Duodenal mucosa (tissue), 2 donors: ENCODE data around the gene CDC25C.
A peak's percentile ranks its signal among the peaks of the same experiment; 100 is the strongest.
"Not testable (repeated sequence)": the region's sequence is repeated elsewhere in the genome, so short reads cannot be mapped to it uniquely, and the experiment has no call there.

Experiments used
- H3K27ac ChIP-seq: one replicate; pipeline ENCODE4 v1.7.0; 2013; ENCODE audit warnings: low read depth, low read length
- H3K27me3 ChIP-seq, 2 donors: one replicate each; pipeline ENCODE4 v1.7.0; 2013; ENCODE audit warnings: low read length in 2 of 2, control low read depth in 1 of 2; ENCODE audit not compliant: insufficient read depth in 2 of 2, control insufficient read depth in 1 of 2
- H3K36me3 ChIP-seq, 2 donors: one replicate each; pipeline ENCODE4 v1.7.0; 2013; ENCODE audit warnings: low read length in 2 of 2, control low read depth in 1 of 2; ENCODE audit not compliant: insufficient read depth in 2 of 2, control insufficient read depth in 1 of 2
- H3K4me1 ChIP-seq, 2 donors: one replicate each; pipeline ENCODE4 v1.7.0; 2013; ENCODE audit warnings: low read length in 2 of 2, control low read depth in 1 of 2; ENCODE audit not compliant: insufficient read depth in 2 of 2, control insufficient read depth in 1 of 2
- H3K4me3 ChIP-seq, 2 donors: one replicate each; pipeline ENCODE4 v1.7.0; 2013; ENCODE audit warnings: low read length in 2 of 2, low read depth in 1 of 2
- H3K9ac ChIP-seq, 2 donors: one replicate each; pipeline ENCODE4 v1.7.0; 2013; ENCODE audit warnings: low read length in 2 of 2, low read depth in 1 of 2
- H3K9me3 ChIP-seq, 2 donors: one replicate each; pipeline ENCODE4 v1.7.0; 2013; ENCODE audit warnings: low read length in 2 of 2, control low read depth in 1 of 2; ENCODE audit not compliant: control insufficient read depth in 1 of 2

The CDC25C gene

DNA sequence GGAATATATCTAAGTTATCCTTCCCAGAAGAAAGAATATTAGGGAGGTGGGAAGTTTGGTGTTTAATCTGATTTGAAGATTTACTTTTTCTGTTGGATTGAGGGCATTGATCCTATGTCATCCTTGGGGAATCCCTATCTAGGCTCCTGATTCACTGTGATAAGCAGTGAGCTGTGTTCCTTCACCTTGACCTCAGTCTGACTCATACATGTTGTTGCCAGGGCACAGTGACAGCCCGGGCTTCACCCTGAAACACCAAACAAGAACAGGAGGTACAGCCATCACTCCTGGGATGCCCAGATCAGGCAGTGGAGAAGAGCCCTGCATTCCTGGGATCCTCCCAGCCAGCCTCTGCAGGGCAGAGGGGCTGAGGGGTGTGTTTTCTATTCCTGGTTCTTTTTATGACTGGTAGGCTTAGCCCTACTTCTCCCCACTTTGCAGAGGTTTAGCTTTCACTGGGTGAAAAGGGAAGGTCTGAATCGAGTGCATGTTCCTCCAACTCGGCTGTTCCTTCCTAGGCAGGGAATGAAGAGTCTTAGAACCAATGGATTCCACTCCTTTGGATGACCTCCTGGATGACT, 3.4 kb upstream of the CDC25C start:
- Histone ChIP-seq H3K27ac (no peak overlapping the region), H3K9ac (no peak overlapping the region), H3K36me3 (no peaks in the 10 kb centered on the region), H3K4me1 (peaks cover 22 to 31% of the 10 kb centered on the region in 2 donors), H3K9me3 (no peaks in the 10 kb centered on the region), H3K27me3 (no peaks in the 10 kb centered on the region), H3K4me3 (no peak overlapping the region)

GRCh38 chr5:138330813-138331448, 673 bp downstream of the CDC25C start:
- no peaks in the 10 kb centered on the region for H3K27me3 ChIP-seq
- peak overlapping the region; percentile 79 to 80 for H3K4me3 ChIP-seq
- no peaks in the 10 kb centered on the region for H3K9me3 ChIP-seq
- H3K27ac ChIP-seq, result no peak overlapping the region
- H3K9ac ChIP-seq, result peak overlapping the region; percentile 45 to 58
- H3K36me3 ChIP-seq, result no peaks in the 10 kb centered on the region
- peaks cover 8 to 16% of the 10 kb centered on the region in 2 donors for H3K4me1 ChIP-seq

- not testable (repeated sequence) for H3K9ac ChIP-seq, H3K4me1 ChIP-seq, H3K4me3 ChIP-seq, H3K27me3 ChIP-seq, H3K27ac ChIP-seq, H3K9me3 ChIP-seq, H3K36me3 ChIP-seq
Observed at GRCh38 chr5:138318211-138318610, 13.4 kb downstream of the CDC25C start.

- H3K4me3 ChIP-seq, result no peak overlapping the region
- no peaks in the 10 kb centered on the region for H3K9me3 ChIP-seq
- H3K27ac ChIP-seq, result no peak overlapping the region
- H3K36me3 ChIP-seq, result peaks cover 0 to 3% of the 10 kb centered on the region in 2 donors
- no peak overlapping the region for H3K9ac ChIP-seq
- no peaks in the 10 kb centered on the region for H3K4me1 ChIP-seq
- no peaks in the 10 kb centered on the region for H3K27me3 ChIP-seq
Observed at GRCh38 chr5:138316355-138316754, 15.2 kb downstream of the CDC25C start.

DNA sequence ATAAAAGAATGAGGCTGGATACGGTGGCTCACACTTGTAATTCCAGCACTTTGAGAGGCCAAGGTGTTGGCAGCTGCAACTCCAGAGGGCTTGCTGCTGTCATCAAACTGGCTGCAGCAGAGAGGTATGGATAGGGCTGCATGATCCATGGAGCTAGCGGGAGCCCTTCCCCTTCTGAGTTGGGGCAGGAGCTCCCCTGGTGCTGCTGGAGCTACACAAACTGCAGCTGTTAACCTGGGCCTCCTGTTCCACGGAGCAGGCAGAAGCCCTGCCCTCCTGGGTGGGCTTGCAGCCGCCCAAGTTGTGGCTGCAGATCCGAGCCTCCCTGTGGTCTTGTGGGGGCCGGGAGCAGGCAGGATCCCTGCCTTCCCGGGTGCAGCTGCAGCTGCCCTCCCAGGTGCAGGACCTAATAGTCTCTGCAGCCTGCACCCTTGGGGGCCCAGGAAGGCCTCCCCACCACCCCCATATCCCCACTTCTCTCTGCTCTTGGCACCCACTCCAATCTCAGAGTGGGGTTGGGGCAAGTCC, 15.8 kb downstream of the CDC25C start:
- H3K9ac ChIP-seq, result no peak overlapping the region
- H3K27ac ChIP-seq, result no peak overlapping the region
- no peak overlapping the region for H3K4me3 ChIP-seq
- peaks cover 0 to 3% of the 10 kb centered on the region in 2 donors for H3K36me3 ChIP-seq
- no peaks in the 10 kb centered on the region for H3K9me3 ChIP-seq
- no peaks in the 10 kb centered on the region for H3K4me1 ChIP-seq
- no peaks in the 10 kb centered on the region for H3K27me3 ChIP-seq

- H3K27ac ChIP-seq, result no peak overlapping the region
- no peaks in the 10 kb centered on the region for H3K36me3 ChIP-seq
- H3K4me1 ChIP-seq, result no peaks in the 10 kb centered on the region
- H3K9me3 ChIP-seq, result no peaks in the 10 kb centered on the region
- H3K27me3 ChIP-seq, result no peaks in the 10 kb centered on the region
- H3K4me3 ChIP-seq, result no peak overlapping the region
- H3K9ac ChIP-seq, result no peak overlapping the region
Observed at GRCh38 chr5:138305797-138306196, 25.8 kb downstream of the CDC25C start.

DNA sequence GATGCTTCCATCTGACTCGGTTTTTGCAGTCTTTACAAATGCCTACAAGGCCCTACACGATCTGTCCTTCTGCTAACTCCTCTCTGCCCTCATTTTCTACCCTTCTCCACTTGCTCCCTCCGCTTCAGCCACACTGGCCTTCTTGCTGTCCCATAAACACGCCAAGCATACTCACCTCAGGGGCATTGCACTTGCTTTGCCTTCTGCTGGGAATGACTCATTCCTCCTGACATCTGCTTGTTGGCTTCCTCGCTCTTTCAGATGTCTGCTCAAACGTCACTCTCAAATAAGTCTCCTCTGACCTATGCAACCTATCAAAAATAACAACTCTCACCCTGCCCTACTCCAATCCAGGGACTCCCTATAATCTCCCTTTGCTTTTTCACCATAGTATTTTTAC, 28.2 kb downstream of the CDC25C start:
- no peaks in the 10 kb centered on the region for H3K36me3 ChIP-seq

GRCh38 chr5:138289296-138289695, 42.3 kb downstream of the CDC25C start:
- H3K9me3 ChIP-seq, result no peaks in the 10 kb centered on the region
- peaks cover 0 to 3% of the 10 kb centered on the region in 2 donors for H3K36me3 ChIP-seq

More for the DNA sequence above, 28.2 kb downstream of the CDC25C start:
- H3K4me3 ChIP-seq, result no peak overlapping the region
- H3K27ac ChIP-seq, result no peak overlapping the region
- no peaks in the 10 kb centered on the region for H3K9me3 ChIP-seq
- no peaks in the 10 kb centered on the region for H3K27me3 ChIP-seq
- H3K9ac ChIP-seq, result no peak overlapping the region
- H3K4me1 ChIP-seq, result no peaks in the 10 kb centered on the region

DNA sequence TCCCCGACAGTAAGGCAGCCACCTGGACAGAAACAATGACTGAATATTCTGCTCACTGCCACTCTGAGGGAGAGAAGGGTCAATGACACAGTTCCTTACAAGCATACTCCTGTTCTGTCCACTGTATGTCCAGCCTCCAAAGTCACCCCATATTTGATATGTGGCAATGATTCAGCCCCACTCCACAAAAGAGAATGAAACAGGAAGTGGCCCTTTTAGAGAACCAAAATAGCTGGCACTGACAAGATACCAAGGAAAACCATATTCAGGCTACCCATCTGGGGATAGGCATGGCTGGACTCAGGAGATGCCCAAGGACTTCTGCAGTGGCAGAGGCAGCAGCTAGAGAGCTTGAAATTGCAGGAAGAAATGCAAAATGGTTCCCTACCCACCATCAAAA, 44.4 kb downstream of the CDC25C start:
- Histone ChIP-seq H3K4me1 (no peaks in the 10 kb centered on the region), H3K27ac (no peak overlapping the region), H3K9me3 (no peaks in the 10 kb centered on the region), H3K36me3 (peaks cover 0 to 3% of the 10 kb centered on the region in 2 donors), H3K27me3 (no peaks in the 10 kb centered on the region), H3K9ac (no peak overlapping the region), H3K4me3 (no peak overlapping the region)

More at GRCh38 chr5:138289296-138289695, 42.3 kb downstream of the CDC25C start:
- Histone ChIP-seq H3K4me3 (no peak overlapping the region), H3K4me1 (no peaks in the 10 kb centered on the region), H3K9ac (no peak overlapping the region), H3K27ac (no peak overlapping the region), H3K27me3 (no peaks in the 10 kb centered on the region)

DNA sequence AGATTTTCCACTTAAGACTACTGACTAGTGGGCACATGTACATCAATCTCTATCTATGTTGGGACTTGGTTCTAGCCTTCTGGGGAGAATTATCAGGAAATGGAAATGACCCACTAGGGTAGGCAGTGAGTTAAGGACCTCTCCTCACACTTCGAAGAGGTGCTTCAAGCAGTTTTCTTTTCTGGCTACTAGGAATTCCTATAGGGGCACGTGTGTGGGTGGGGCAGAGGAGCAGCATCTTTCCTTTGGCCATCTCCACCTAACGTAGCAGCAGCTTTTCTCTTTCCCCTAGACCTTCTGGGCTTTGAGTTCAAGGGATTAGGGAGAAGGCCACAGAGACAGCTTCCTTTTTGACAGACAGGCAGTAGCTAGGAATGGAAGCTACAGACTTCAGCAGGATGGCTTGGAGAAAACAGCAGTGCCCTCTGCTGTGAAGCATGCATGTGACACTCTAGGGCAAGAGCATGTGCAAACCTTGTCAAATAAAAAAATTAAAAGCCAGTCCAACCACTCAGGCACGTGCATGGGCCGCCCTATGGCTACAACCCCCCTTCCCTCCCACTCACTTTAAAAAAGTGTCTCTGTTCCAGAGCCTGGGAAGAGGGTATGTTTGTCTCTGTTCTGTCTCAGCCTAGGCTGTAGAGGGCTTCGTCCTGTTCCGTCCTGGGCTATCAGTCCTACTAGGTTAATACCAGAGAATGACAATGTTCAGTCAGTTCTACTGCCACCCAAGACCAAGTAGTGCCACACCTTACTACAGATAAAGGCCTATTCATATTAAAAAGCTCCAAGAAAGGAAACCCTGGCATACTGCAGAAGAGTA, 48.5 kb downstream of the CDC25C start:
- Histone ChIP-seq H3K4me1 (no peaks in the 10 kb centered on the region), H3K27me3 (no peaks in the 10 kb centered on the region), H3K27ac (no peak overlapping the region), H3K4me3 (no peak overlapping the region), H3K36me3 (peaks cover 0 to 3% of the 10 kb centered on the region in 2 donors), H3K9ac (no peak overlapping the region), H3K9me3 (no peaks in the 10 kb centered on the region)
